ENCODE measurements around the gene POSTN.
A peak's percentile ranks its signal among the peaks of the same experiment; 100 is the strongest.

POSTN gene, protein sequence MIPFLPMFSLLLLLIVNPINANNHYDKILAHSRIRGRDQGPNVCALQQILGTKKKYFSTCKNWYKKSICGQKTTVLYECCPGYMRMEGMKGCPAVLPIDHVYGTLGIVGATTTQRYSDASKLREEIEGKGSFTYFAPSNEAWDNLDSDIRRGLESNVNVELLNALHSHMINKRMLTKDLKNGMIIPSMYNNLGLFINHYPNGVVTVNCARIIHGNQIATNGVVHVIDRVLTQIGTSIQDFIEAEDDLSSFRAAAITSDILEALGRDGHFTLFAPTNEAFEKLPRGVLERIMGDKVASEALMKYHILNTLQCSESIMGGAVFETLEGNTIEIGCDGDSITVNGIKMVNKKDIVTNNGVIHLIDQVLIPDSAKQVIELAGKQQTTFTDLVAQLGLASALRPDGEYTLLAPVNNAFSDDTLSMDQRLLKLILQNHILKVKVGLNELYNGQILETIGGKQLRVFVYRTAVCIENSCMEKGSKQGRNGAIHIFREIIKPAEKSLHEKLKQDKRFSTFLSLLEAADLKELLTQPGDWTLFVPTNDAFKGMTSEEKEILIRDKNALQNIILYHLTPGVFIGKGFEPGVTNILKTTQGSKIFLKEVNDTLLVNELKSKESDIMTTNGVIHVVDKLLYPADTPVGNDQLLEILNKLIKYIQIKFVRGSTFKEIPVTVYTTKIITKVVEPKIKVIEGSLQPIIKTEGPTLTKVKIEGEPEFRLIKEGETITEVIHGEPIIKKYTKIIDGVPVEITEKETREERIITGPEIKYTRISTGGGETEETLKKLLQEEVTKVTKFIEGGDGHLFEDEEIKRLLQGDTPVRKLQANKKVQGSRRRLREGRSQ

DNA sequence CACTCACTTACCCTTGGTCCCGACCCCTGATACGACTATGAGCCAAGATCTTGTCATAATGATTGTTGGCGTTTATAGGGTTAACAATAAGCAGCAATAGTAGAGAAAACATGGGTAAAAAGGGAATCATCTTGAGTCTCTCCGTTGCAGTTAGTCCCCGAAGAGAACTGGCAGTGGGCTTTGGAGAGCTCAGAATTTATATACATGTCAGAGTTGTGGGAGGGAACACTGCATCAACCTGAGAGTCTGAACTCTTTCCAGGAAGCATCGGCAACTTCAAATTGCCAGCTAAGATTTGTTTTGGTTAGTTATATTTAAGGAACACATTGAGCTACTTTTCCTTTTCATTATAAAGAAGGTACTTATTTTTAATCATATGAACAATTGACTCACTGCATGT is at the start of gene POSTN:
Gene POSTN, minus strand, starts transcription at position 172 of the 400 bp plus-strand sequence. Its CDS starts 42 bp downstream, at position 130.
- peak within 1 kb of the TSS; percentile 63 for H3K4me3 ChIP-seq (ENCODE audit: low read depth, low read length)
- TF ChIP-seq, protein P1, sequence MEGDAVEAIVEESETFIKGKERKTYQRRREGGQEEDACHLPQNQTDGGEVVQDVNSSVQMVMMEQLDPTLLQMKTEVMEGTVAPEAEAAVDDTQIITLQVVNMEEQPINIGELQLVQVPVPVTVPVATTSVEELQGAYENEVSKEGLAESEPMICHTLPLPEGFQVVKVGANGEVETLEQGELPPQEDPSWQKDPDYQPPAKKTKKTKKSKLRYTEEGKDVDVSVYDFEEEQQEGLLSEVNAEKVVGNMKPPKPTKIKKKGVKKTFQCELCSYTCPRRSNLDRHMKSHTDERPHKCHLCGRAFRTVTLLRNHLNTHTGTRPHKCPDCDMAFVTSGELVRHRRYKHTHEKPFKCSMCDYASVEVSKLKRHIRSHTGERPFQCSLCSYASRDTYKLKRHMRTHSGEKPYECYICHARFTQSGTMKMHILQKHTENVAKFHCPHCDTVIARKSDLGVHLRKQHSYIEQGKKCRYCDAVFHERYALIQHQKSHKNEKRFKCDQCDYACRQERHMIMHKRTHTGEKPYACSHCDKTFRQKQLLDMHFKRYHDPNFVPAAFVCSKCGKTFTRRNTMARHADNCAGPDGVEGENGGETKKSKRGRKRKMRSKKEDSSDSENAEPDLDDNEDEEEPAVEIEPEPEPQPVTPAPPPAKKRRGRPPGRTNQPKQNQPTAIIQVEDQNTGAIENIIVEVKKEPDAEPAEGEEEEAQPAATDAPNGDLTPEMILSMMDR (conservative IDR thresholded peaks at IDR 0.05; ENCODE audit: low read depth, low read length): no peak
- peak; percentile 81 for DNase-seq (ENCODE audit: low read depth)

DNA sequence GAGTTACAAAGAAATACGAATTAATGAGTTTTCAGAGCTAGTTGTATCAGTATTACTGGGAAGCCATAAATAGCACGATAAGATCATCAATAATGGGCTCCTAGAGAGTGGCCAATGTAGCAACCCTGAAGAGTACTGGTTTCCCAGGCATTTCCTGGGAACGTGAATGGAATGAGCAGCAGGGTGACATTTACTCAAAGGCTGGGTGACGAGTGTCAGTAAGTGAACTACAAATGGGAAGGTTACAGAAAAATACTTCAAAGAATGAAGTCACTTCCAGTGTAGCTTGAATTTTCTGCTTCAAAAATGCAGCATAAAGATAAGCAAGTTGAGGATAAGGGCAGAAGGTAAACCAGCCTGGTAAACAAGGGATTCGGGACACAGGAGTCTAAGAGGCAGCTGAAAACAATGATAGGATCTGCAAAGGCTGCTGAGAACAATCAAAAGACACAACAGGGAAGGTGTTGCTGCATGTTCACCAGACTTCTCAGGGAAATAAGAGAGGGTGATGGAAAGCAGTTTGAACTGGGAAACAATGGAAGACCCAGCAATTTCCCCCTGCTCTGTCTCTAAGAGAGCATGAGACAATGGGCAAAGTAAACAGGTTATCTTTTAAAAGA is 48.6 kb upstream of the POSTN start:
- TF ChIP-seq, protein P1 (conservative IDR thresholded peaks at IDR 0.05; ENCODE audit: low read depth, low read length): no peak
- no peak overlapping the region for H3K4me3 ChIP-seq (ENCODE audit: low read depth, low read length)
- DNase-seq (ENCODE audit: low read depth): peak; percentile 24

DNA sequence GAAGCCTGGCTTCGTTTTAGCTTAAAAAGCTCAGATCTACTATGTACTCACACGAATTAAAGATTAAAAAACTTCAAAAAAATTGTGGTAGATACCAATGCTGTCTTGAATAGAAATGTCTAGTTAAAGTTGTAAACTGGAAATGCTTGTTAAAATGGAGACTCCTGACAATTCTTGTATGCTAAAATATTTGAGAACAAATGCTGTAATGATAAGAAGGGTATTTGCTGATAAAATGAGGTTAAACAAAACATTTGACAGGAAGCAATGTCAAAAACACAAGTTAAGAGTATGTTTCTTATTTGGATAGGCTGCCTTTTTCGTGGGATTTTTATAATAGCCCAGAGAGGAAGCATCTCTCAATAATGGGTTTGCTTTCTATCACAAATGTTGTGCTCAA is 48.0 kb upstream of the POSTN start:
- H3K4me3 ChIP-seq (ENCODE audit: low read depth, low read length): no peak overlapping the region
- TF ChIP-seq, protein P1 (conservative IDR thresholded peaks at IDR 0.05; ENCODE audit: low read depth, low read length): no peak
- DNase-seq (ENCODE audit: low read depth): no peak

DNA sequence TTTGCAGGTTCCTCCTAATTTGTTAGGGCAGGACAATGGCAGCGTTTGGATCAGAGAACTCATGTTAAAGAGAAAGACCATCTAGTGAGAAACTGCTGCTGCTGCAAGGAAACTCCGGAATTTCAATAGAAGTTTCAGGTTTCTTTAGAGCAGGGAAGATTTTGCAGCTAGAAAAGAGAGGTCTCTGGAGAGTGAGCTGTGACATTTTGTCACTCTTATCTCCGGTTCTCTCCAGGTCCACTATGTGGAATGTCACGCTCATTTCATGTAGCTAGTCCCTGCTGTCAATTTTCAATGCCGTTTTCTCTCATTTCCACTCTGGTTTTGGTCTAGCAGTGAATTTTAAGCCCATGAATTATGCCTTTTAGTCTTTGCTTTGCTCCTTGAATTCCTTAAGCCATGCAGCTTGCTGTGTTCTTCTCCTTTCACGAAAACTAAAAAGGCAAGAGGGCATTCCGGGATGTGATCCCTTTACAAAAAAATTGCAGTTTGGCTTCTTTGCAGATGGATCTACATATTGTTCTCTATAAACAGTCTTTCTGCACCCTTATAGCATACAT is 46.7 kb upstream of the POSTN start:
- DNase-seq (ENCODE audit: low read depth): peak; percentile 41
- H3K4me3 ChIP-seq (ENCODE audit: low read depth, low read length): no peak overlapping the region
- TF ChIP-seq, protein P1 (conservative IDR thresholded peaks at IDR 0.05; ENCODE audit: low read depth, low read length): no peak

DNA sequence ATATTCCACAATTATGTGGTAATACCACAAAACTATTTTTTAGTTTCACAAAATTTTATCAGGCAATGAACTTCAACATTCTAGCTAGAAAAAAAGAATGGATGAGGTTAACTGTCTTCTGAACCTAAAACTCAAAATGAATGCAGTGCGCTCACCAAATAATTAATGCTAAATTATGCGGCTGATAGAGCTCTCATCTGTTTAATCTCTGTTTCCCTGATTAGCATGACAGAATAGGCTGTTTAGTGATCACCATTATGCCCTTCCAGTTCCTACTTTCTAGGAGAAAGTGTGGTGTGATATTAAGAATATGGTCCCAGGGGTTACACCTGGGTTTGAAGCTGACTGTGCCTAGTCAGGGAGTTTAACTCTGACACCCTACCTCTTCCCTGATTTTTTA is 42.8 kb upstream of the POSTN start:
- no peak overlapping the region for H3K4me3 ChIP-seq (ENCODE audit: low read depth, low read length)
- no peak for DNase-seq (ENCODE audit: low read depth)
- TF ChIP-seq, protein P1 (conservative IDR thresholded peaks at IDR 0.05; ENCODE audit: low read depth, low read length): no peak

DNA sequence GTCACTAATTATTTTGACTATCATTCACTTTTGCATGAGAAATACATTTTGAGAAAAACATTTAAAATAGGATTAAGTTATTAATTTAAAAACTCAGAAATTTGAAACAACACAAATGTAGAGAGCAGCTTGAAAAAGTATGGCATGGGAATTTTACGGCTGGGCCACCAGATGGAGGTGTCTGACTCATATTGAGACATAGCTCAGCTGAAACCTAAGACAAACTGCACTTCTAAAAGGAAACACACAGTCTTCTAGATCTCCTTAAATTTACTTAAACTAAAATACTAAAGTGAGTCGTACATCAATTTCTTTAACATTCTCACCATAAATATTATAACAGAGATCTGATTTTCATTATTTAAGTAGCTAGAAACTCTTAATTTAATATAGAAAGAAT is 41.9 kb upstream of the POSTN start:
- TF ChIP-seq, protein P1 (conservative IDR thresholded peaks at IDR 0.05; ENCODE audit: low read depth, low read length): peak; percentile 83
- H3K4me3 ChIP-seq (ENCODE audit: low read depth, low read length): no peak overlapping the region
- peak; percentile 94 for DNase-seq (ENCODE audit: low read depth)
